B cell (primary cell): ENCODE measurements around the gene PIK3R1. TPM values are rescaled to one million over a fixed set of nuclear protein-coding genes. Genes with fewer than 3 reads are reported as not detected.

Source experiments
- ATAC-seq: fragments of 200-7000 bp; cut with Tn5 transposase; one replicate; pipeline ENCODE4 v1.10.0; 2021; ENCODE audit warnings: low read depth, mild to moderate bottlenecking, moderate number of reproducible peaks, moderate library complexity
- CTCF ChIA-PET: fragments of 350-600 bp; sonication (Branson Sonifier 250); formaldehyde crosslinking; loops from one replicate; lab custom pipeline; 2021; ENCODE audit warnings: antibody characterized with exemption, inconsistent platforms; lab: Charles Lee
- POLR2A ChIA-PET: fragments of 350-600 bp; sonication (Branson Sonifier 250); formaldehyde crosslinking; loops from one replicate; lab custom pipeline; 2021; ENCODE audit warnings: antibody characterized with exemption; lab: Charles Lee
- DNase-seq: peaks from one replicate; pipeline ENCODE4 v3.0.0; 2013
- H2AFZ ChIP-seq: 2 replicates; pipeline ENCODE4 v1.6.1; 2012; ENCODE audit warnings: mild to moderate bottlenecking, low read depth, low read length; ENCODE audit not compliant: insufficient read depth, poor library complexity, severe bottlenecking
- H3K27ac ChIP-seq, 2 donors: 1 replicate in 1 of 2; 2 replicates in 1 of 2; pipeline ENCODE4 v1.5.1; 2012 to 2013; ENCODE audit warnings: low read length in 2 of 2, mild to moderate bottlenecking in 2 of 2, moderate library complexity in 1 of 2
- H3K27me3 ChIP-seq, 4 experiments: fragments of 200-600 bp in 1 of 4; sonication (generic) in 1 of 4; replicated peaks in 1 of 4; 1 replicate in 2 of 4; 2 replicates in 2 of 4; pipeline versions ENCODE4 v1.6.1 to v1.7.0; 2013 to 2016; ENCODE audit warnings: low read length in 3 of 4, mild to moderate bottlenecking in 2 of 4, mixed read lengths in 1 of 4, moderate library complexity in 1 of 4; ENCODE audit not compliant: insufficient read depth in 4 of 4, control insufficient read depth in 3 of 4; ENCODE audit errors: control extremely low read depth in 1 of 4
- H3K36me3 ChIP-seq, 2 experiments: replicated peaks in 1 of 2; 1 replicate in 1 of 2; 2 replicates in 1 of 2; pipeline versions ENCODE4 v1.6.1 to v1.7.1; 2013; ENCODE audit warnings: low read length in 1 of 2; ENCODE audit not compliant: insufficient read depth in 2 of 2, control insufficient read depth in 1 of 2; ENCODE audit errors: control extremely low read depth in 1 of 2, extremely low read depth in 1 of 2
- H3K4me1 ChIP-seq, 2 donors: fragments of 200-600 bp in 1 of 2; sonication (generic) in 1 of 2; 1 replicate in 1 of 2; 2 replicates in 1 of 2; pipeline versions ENCODE4 v1.5.1 to v1.6.1; 2013 to 2017; ENCODE audit warnings: low read length in 2 of 2; ENCODE audit not compliant: control insufficient read depth in 2 of 2, insufficient read depth in 2 of 2
- H3K4me2 ChIP-seq: replicated peaks from 2 replicates; pipeline ENCODE3; 2012; ENCODE audit warnings: mild to moderate bottlenecking, low read depth, low read length; ENCODE audit not compliant: poor library complexity, severe bottlenecking
- H3K4me3 ChIP-seq, 5 experiments: fragments of 200-600 bp in 1 of 5; sonication (generic) in 1 of 5; 1 replicate in 3 of 5; 2 replicates in 2 of 5; pipeline versions ENCODE4 v1.5.1 to v1.7.0; 2011 to 2016; ENCODE audit warnings: low read length in 4 of 5, mild to moderate bottlenecking in 4 of 5, low read depth in 2 of 5, control low read depth in 1 of 5, moderate library complexity in 1 of 5; ENCODE audit not compliant: insufficient read depth in 1 of 5; ENCODE audit errors: control extremely low read depth in 1 of 5, extremely low read depth in 1 of 5
- H3K79me2 ChIP-seq: fragments of 200-600 bp; sonication (generic); one replicate; pipeline ENCODE4 v1.6.0; 2016; ENCODE audit warnings: low read length; ENCODE audit not compliant: control insufficient read depth, insufficient read depth
- H3K9ac ChIP-seq: fragments of 200-600 bp; sonication (generic); 2 replicates; pipeline ENCODE4 v1.6.1; 2017; ENCODE audit warnings: mild to moderate bottlenecking, low read length, moderate library complexity
- H3K9me3 ChIP-seq, 3 donors: one replicate each; pipeline versions ENCODE4 v1.6.1 to v1.7.1; 2013; ENCODE audit warnings: low read length in 2 of 3; ENCODE audit not compliant: control insufficient read depth in 2 of 3, insufficient read depth in 1 of 3; ENCODE audit errors: control extremely low read depth in 1 of 3
- H4K20me1 ChIP-seq: 2 replicates; pipeline ENCODE4 v1.6.0; 2012; ENCODE audit warnings: mild to moderate bottlenecking, low read length; ENCODE audit not compliant: insufficient read depth, control insufficient read depth, poor library complexity, severe bottlenecking
- H3K27ac Mint-ChIP-seq: one replicate; pipeline ENCODE4 v1.8.0; 2021; ENCODE audit warnings: mixed read lengths
- H3K27me3 Mint-ChIP-seq: one replicate; pipeline ENCODE4 v1.8.0; 2021; ENCODE audit warnings: mixed read lengths
- H3K4me1 Mint-ChIP-seq: one replicate; pipeline ENCODE4 v1.8.0; 2021; ENCODE audit warnings: mixed read lengths
- H3K4me3 Mint-ChIP-seq: one replicate; pipeline ENCODE4 v1.8.0; 2021; ENCODE audit warnings: mixed read lengths
- H3K9me3 Mint-ChIP-seq: one replicate; pipeline ENCODE4 v1.8.0; 2022; ENCODE audit warnings: mixed read lengths; ENCODE audit not compliant: insufficient read depth
- CTCF ChIP-seq: fragments of 200-600 bp; IDR thresholded peaks from one replicate; pipeline ENCODE4 v1.8.0; 2022; ENCODE audit warnings: antibody characterized with exemption, mild to moderate bottlenecking
- EZH2 ChIP-seq: IDR thresholded peaks from 2 replicates; pipeline ENCODE4 v1.6.1; 2012; ENCODE audit warnings: borderline replicate concordance, low read depth, mild to moderate bottlenecking, moderate library complexity, low read length; ENCODE audit not compliant: insufficient read depth, poor library complexity, severe bottlenecking
- WGBS: methylation state at CpG from one replicate; pipeline ENCODE4 v1.1.5; 2013; ENCODE audit warnings: missing lambda C conversion rate; ENCODE audit not compliant: insufficient coverage; 5-methylcytosine and 5-hydroxymethylcytosine counted together
- intact Hi-C: fragments of 100-400 bp; cut with micrococcal nuclease; formaldehyde crosslinking; loops from one replicate; pipeline ENCODE4 v1.10.0; 2022
- polyA plus RNA-seq: library from polyadenylated mRNA; depleted of rRNA; stranded (reverse); fragments of >200 nt; gene quantifications from 2 replicates; pipeline ENCODE4 v1.2.3, GENCODE V29; 2012
- total RNA-seq, 2 donors: library from RNA; stranded (reverse); fragments of 120-200 nt in 1 of 2; gene quantifications; 1 replicate in 1 of 2; 2 replicates in 1 of 2; pipeline versions ENCODE4 v1.2.3 to v1.2.4, GENCODE V29; 2013 to 2022

The PIK3R1 gene
- total and polyA plus RNA-seq, 2 donors (not counting 1 experiment from before 2014, with no cell fraction given) = 5.6 to 63.8 TPM

GRCh38 chr5:68214482-68215207 lies 911 bp upstream of the PIK3R1 start:
- WGBS = 2% methylated on average over 20 of the region's 37 CpGs
- H3K9me3 Mint-ChIP-seq = peaks cover 1% of the 10 kb centered on the region
- peaks cover 22 to 24% of the 10 kb centered on the region in 2 donors for H3K4me1 ChIP-seq
- H3K27ac Mint-ChIP-seq = peak overlapping the region; percentile 98
- H3K27ac ChIP-seq = peak overlapping the region; percentile 90 to 92
- peaks cover 37% of the 10 kb centered on the region for H3K79me2 ChIP-seq
- TF ChIP-seq EZH2 (no peak), CTCF (no peak)
- H2AFZ ChIP-seq = peak overlapping the region; percentile 89
- peak; percentile 3 for ATAC-seq
- H3K27me3 ChIP-seq = no peaks in the 10 kb centered on the region
- H3K4me3 ChIP-seq = peak overlapping the region; percentile 50 to 94 (median 76)
- ChIA-PET CTCF (interaction anchor here (0.7 to 3.6 kb wide), 9 partner anchors 11 to 1227 kb away, joined by 3 to 15 read pairs (median 5); no protein-coding TSS in a partner anchor), POLR2A (interaction anchor here (0.6 to 1.5 kb wide), 7 partner anchors 16 to 1011 kb away, joined by 3 to 5 read pairs (median 4); no protein-coding TSS in a partner anchor)
- H3K9me3 ChIP-seq = peaks cover 0 to 11% (median 8%) of the 10 kb centered on the region in 3 donors
- no peaks in the 10 kb centered on the region for H3K36me3 ChIP-seq
- H3K4me1 Mint-ChIP-seq = peaks cover 39% of the 10 kb centered on the region
- peak overlapping the region; percentile 85 for H3K4me3 Mint-ChIP-seq
- intact Hi-C loops = loop anchor here (1.0 to 10.0 kb wide), 10 partner anchors 17 to 1660 kb away; partner anchors contain the start of genes CCNB1 and CD180
- H3K4me2 ChIP-seq = peak overlapping the region; percentile 81
- no peaks in the 10 kb centered on the region for H3K27me3 Mint-ChIP-seq
- H3K9ac ChIP-seq = peak overlapping the region; percentile 79
- DNase-seq = no peak
- peaks cover 19% of the 10 kb centered on the region for H4K20me1 ChIP-seq

- ChIA-PET POLR2A (interaction anchor here (1.1 to 1.5 kb wide), 6 partner anchors 24 to 1023 kb away, joined by 3 to 5 read pairs (median 4); no protein-coding TSS in a partner anchor), CTCF (interaction anchor here (0.6 to 3.6 kb wide), 17 partner anchors 12 to 1008 kb away, joined by 3 to 15 read pairs (median 5); no protein-coding TSS in a partner anchor)
- Histone ChIP-seq H3K4me1 (peaks cover 22 to 24% of the 10 kb centered on the region in 2 donors), H3K9me3 (peaks cover 0 to 10% (median 6%) of the 10 kb centered on the region in 3 donors), H3K27me3 (no peaks in the 10 kb centered on the region), H3K36me3 (peaks cover 0 to 6% of the 10 kb centered on the region in 2 experiments), H3K9ac (peak overlapping the region; percentile 79), H3K4me2 (peak overlapping the region; percentile 81), H2AFZ (peak overlapping the region; percentile 89), H3K4me3 (peak overlapping the region; percentile 76 to 94 (median 88)), H3K79me2 (peaks cover 49% of the 10 kb centered on the region), H3K27ac (peak overlapping the region; percentile 59 to 64), H4K20me1 (peaks cover 31% of the 10 kb centered on the region)
- TF ChIP-seq CTCF = no peak
- TF ChIP-seq EZH2 = no peak
- DNase-seq (no peak), ATAC-seq (peak; percentile 56)
- H3K27me3 Mint-ChIP-seq = no peaks in the 10 kb centered on the region
- peak overlapping the region; percentile 98 for H3K27ac Mint-ChIP-seq
- H3K4me1 Mint-ChIP-seq = peaks cover 46% of the 10 kb centered on the region
- whole genome bisulfite sequencing = under 1% methylated on average over 38 of the region's 38 CpGs
- peak overlapping the region; percentile 85 for H3K4me3 Mint-ChIP-seq
- intact Hi-C loops = loop anchor here (1.0 to 10.0 kb wide), 11 partner anchors 19 to 1661 kb away; partner anchors contain the start of genes CCNB1 and CD180
- peaks cover 2% of the 10 kb centered on the region for H3K9me3 Mint-ChIP-seq
These were observed 315 bp downstream of the PIK3R1 start for GRCh38 chr5:68215898-68216244.
